ENCODE measurements around the gene FBXO42. TPM values are rescaled to one million over a fixed set of nuclear protein-coding genes. Genes with fewer than 3 reads are reported as not detected.

Gene FBXO42
- total and polyA plus RNA-seq, 2 of the 8 experiments (the other 6 are each of a cell fraction or from before 2014, with no cell fraction given): 15.1 to 17.0 TPM

DNA sequence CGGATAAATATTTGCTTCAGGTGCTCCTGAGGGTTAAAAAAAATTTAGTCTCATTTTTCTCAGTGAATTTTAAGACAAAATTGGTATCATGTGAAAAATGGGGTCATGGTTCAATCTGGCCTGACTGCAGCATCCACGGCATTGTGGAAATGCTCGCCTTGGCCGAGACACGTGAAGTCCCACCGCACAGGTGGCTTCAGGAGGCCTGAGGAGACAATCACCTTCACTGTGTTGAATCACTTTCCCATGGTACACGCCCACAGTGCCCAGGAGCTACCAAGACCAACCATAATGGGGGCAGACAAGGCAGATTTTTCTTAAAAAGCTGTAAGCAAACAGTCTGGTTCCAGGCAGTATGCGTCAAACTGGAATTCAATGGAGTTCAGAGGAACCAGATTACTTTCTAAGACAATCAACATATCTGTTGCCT is 104.3 kb downstream of the FBXO42 start:
- H3K18ac ChIP-seq (ENCODE audit: extremely low read depth, low read length): no peak overlapping the region
- DNase-seq (ENCODE audit: low read depth in 1 of 2, low spot score in 2 of 2): no peak
- no peak overlapping the region for H4K91ac ChIP-seq (replicated peaks; ENCODE audit: insufficient read length, low read length)
- H3K9ac ChIP-seq (replicated peaks in 1 of 4; ENCODE audit: extremely low read depth in 1 of 4, low read depth in 3 of 4, low read length in 3 of 4): no peak overlapping the region
- POLR2A ChIA-PET (ENCODE audit: partially characterized antibody): interaction anchor here (0.9 to 1.3 kb wide), 3 partner anchors 10 to 36 kb away, joined by 3 to 5 read pairs (median 3); partner anchors contain the start of gene ARHGEF19
- no peaks in the 10 kb centered on the region for H3K23me2 ChIP-seq (ENCODE audit: low read depth, low read length)
- H2AK5ac ChIP-seq (ENCODE audit: low read depth, low read length): no peak overlapping the region
- H3K36me3 ChIP-seq (ENCODE audit: control insufficient read depth in 2 of 4, insufficient read depth in 4 of 4, low read length in 3 of 4): peaks cover 2 to 20% (median 14%) of the 10 kb centered on the region in 4 experiments; a peak in 6 of 8 replicates
- no peak overlapping the region for H3K4ac ChIP-seq (replicated peaks; ENCODE audit: insufficient read length, low read depth, low read length)
- WGBS, 2 experiments (ENCODE audit: extremely low coverage in 1 of 2, insufficient coverage in 1 of 2, insufficient read length in 1 of 2, insufficient replicate concordance in 2 of 2, low coverage in 1 of 2, low lambda C conversion rate in 2 of 2, missing lambda C conversion rate in 1 of 2): 94% methylated on average over 8 of the region's 8 CpGs; no CpG with 5 or more reads in 1 of the 2 experiments
- CTCF ChIA-PET (ENCODE audit: partially characterized antibody): interaction anchor here (0.6 to 9.0 kb wide), 11 partner anchors 8 to 175 kb away, joined by 3 to 106 read pairs (median 4); partner anchors contain the start of genes CPLANE2 and FAM131C
- H3K79me2 ChIP-seq (ENCODE audit: control insufficient read depth in 1 of 2, insufficient read depth in 2 of 2, low read length in 2 of 2): no peaks in the 10 kb centered on the region
- H3K79me1 ChIP-seq (ENCODE audit: low read depth, low read length): no peaks in the 10 kb centered on the region
- no peak overlapping the region for H2AFZ ChIP-seq (ENCODE audit: low read length)
- no peak overlapping the region for H2BK15ac ChIP-seq (ENCODE audit: low read length)
- H4K8ac ChIP-seq (ENCODE audit: extremely low read depth, insufficient read depth, low read length): no peak overlapping the region
- H3K4me2 ChIP-seq (ENCODE audit: insufficient read depth in 1 of 2, low read depth in 2 of 2, low read length in 2 of 2): no peak overlapping the region
- H3K56ac ChIP-seq (replicated peaks; ENCODE audit: insufficient read length, low read depth, low read length): no peak overlapping the region
- peaks cover 3 to 5% of the 10 kb centered on the region in 2 experiments for H4K20me1 ChIP-seq (replicated peaks in 1 of 2; ENCODE audit: control insufficient read depth in 1 of 2, insufficient read depth in 2 of 2, low read length in 2 of 2)
- H2BK5ac ChIP-seq (ENCODE audit: low read depth, low read length): no peak overlapping the region
- no peak overlapping the region for H3K23ac ChIP-seq (ENCODE audit: insufficient read length)
- H4K5ac ChIP-seq (ENCODE audit: insufficient read length, low read depth, low read length): no peak overlapping the region
- H3K4me1 ChIP-seq (replicated peaks in 1 of 4; ENCODE audit: control insufficient read depth in 3 of 4, insufficient read depth in 4 of 4, low read length in 3 of 4): 0 out of 7 replicates have a peak, but pooled peaks cover 0 to 3% (median 0%) of the 10 kb centered on the region in 4 experiments
- H3K27me3 ChIP-seq (replicated peaks in 1 of 4; ENCODE audit: control insufficient read depth in 3 of 4, extremely low read depth in 1 of 4, insufficient read depth in 3 of 4, low read length in 3 of 4): no peaks in the 10 kb centered on the region
- H3K14ac ChIP-seq (ENCODE audit: insufficient read length): no peak overlapping the region
- FAIRE-seq: no peak
- H3K4me3 ChIP-seq (ENCODE audit: extremely low read depth in 1 of 4, insufficient read depth in 2 of 4, low read depth in 3 of 4, low read length in 4 of 4): no peak overlapping the region
- no peak overlapping the region for H2BK120ac ChIP-seq (replicated peaks; ENCODE audit: low read depth, low read length)
- H3K9me3 ChIP-seq (ENCODE audit: insufficient read depth in 2 of 2, low read depth in 1 of 2, low read length in 1 of 2): no peaks in the 10 kb centered on the region
- H3K27ac ChIP-seq (ENCODE audit: low read depth, low read length): no peak overlapping the region
- TF ChIP-seq SAP30 (IDR thresholded peaks at IDR 0.05; ENCODE audit: insufficient read depth, insufficient replicate concordance, low read length) (no peak), RBBP5 (IDR thresholded peaks at IDR 0.05; ENCODE audit: borderline replicate concordance, low read depth, low read length) (no peak)
- H2BK12ac ChIP-seq (ENCODE audit: low read depth, low read length): no peak overlapping the region
- H2BK20ac ChIP-seq (ENCODE audit: low read length): no peak overlapping the region
